ENCODE data around the gene EML1. TPM values are rescaled to one million over a fixed set of nuclear protein-coding genes. Genes with fewer than 3 reads are reported as not detected.

The EML1 gene
- total and polyA plus RNA-seq, 7 donors, result 3.9 to 148 (median 91.5) TPM

DNA sequence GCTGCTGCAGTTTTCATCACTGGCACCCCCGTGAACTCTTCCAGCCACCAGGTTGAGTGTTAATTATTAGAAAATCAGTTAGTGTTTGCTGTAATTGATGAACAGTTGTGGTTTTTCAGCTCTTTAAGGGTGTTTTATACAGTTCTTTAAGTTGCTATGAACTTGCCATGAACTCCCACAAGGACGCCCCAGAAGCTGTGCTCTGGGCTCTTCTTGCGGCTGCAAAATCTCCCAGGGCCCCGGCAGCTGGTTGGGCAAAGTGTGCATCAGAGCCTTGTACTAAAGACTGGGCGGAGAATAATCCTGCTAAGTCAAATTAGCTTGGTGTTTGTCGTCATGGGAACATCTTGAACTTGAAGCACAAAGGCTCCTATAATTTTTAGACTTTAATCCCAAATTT is 82.2 kb downstream of the EML1 start:
- DNase-seq, result no peak
- no peak overlapping the region for H3K4me3 ChIP-seq
- TF ChIP-seq POLR2A (IDR thresholded peaks at IDR 0.05) (no peak), EP300 (IDR thresholded peaks at IDR 0.05) (no peak), POLR2AphosphoS5 (IDR thresholded peaks at IDR 0.05) (no peak)
- TF ChIP-seq, protein P1, sequence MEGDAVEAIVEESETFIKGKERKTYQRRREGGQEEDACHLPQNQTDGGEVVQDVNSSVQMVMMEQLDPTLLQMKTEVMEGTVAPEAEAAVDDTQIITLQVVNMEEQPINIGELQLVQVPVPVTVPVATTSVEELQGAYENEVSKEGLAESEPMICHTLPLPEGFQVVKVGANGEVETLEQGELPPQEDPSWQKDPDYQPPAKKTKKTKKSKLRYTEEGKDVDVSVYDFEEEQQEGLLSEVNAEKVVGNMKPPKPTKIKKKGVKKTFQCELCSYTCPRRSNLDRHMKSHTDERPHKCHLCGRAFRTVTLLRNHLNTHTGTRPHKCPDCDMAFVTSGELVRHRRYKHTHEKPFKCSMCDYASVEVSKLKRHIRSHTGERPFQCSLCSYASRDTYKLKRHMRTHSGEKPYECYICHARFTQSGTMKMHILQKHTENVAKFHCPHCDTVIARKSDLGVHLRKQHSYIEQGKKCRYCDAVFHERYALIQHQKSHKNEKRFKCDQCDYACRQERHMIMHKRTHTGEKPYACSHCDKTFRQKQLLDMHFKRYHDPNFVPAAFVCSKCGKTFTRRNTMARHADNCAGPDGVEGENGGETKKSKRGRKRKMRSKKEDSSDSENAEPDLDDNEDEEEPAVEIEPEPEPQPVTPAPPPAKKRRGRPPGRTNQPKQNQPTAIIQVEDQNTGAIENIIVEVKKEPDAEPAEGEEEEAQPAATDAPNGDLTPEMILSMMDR (IDR thresholded peaks at IDR 0.05), result no peak
- no peaks in the 10 kb centered on the region for H3K27me3 ChIP-seq
- intact Hi-C loops (cut with DNase I), result loop anchor here (5.0 kb wide), 1 partner anchor 68 kb away; no protein-coding TSS in a partner anchor
- H3K27ac ChIP-seq, result no peak overlapping the region
- no peaks in the 10 kb centered on the region for H3K36me3 ChIP-seq
- H3K9me3 ChIP-seq, result no peaks in the 10 kb centered on the region
- peaks cover 0 to 41% (median 24%) of the 10 kb centered on the region in 4 donors for H3K4me1 ChIP-seq
- 63 to 80% methylated on average over 6 of the region's 6 CpGs for WGBS, 2 donors

DNA sequence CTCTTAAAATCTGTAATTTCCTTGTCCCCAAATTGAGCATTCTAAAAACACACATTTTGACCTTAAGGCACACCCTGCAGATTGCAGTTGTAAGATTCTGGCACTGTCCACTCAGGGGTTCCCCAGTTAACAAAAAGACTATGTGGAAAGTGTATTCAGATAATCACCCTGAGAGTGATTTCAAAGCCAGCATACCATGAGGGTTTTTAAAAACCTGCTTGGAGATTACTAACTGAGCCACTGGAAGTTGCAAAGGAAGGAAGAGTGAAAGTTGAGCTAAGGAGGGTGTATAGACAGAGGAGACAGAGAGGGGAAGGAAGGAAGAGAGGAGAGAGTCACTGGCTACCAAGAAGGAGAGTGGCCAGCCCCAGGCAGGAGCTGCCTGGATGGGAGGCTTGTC is 82.6 kb downstream of the EML1 start:
- intact Hi-C loops (cut with DNase I), result loop anchor here (5.0 kb wide), 1 partner anchor 69 kb away; no protein-coding TSS in a partner anchor
- H3K27me3 ChIP-seq, result no peaks in the 10 kb centered on the region
- no peak overlapping the region for H3K4me3 ChIP-seq
- peaks cover 0 to 45% (median 29%) of the 10 kb centered on the region in 4 donors for H3K4me1 ChIP-seq
- DNase-seq, result no peak
- H3K9me3 ChIP-seq, result no peaks in the 10 kb centered on the region
- no peak for TF ChIP-seq POLR2A (IDR thresholded peaks at IDR 0.05)
- TF ChIP-seq EP300 (IDR thresholded peaks at IDR 0.05), result no peak
- TF ChIP-seq, protein P1 (IDR thresholded peaks at IDR 0.05), result no peak
- TF ChIP-seq POLR2AphosphoS5 (IDR thresholded peaks at IDR 0.05), result no peak
- H3K27ac ChIP-seq, result no peak overlapping the region
- H3K36me3 ChIP-seq, result no peaks in the 10 kb centered on the region

DNA sequence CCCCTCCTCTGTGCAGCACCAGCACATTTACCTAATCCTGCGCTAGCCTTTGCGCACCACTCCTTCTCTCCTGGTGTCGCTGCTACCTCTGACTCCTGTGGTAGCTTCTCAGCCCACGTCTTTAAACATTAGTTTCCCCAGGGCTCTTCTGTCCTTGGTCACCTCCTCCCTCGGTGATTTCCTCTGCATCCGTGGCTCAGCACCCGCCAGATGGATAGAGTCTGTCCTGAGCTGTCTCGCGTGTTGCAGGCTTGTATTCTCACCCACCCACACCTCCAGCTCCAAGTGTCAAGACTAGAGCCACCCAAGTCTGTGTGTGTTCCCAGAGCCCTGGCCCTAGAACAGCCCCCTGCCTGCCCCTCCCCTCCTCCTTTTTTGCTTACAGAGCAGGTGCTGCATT is 83.2 kb downstream of the EML1 start:
- H3K4me3 ChIP-seq, result no peak overlapping the region
- H3K9me3 ChIP-seq, result no peaks in the 10 kb centered on the region
- DNase-seq, result no peak
- H3K4me1 ChIP-seq, result peaks cover 0 to 51% (median 34%) of the 10 kb centered on the region in 4 donors
- intact Hi-C loops (cut with DNase I), result loop anchor here (5.0 kb wide), 1 partner anchor 69 kb away; no protein-coding TSS in a partner anchor
- H3K27me3 ChIP-seq, result no peaks in the 10 kb centered on the region
- H3K36me3 ChIP-seq, result no peaks in the 10 kb centered on the region
- 79 to 81% methylated on average over 9 of the region's 9 CpGs for WGBS, 2 donors
- TF ChIP-seq EP300 (IDR thresholded peaks at IDR 0.05), result no peak
- H3K27ac ChIP-seq, result no peak overlapping the region

DNA sequence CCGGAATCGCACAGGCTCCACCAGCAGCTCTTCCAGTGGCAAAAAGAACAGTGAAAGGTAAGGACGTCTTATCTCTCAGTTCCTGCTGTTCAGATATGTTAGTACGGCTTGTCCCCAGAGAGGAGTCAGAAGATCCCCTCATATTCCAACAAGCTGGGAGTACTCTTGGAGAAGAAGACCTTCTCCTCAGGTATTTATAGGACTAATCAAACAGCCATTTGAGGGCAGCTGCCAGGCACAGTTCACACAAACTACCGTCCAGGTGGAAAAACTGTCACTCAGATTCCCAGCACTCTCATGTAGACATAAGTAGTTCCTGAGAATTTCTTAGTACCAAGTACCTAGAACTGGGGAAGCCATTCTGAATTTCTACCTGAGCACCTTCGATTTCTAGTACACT is 85.3 kb downstream of the EML1 start:
- H3K4me3 ChIP-seq, result no peak overlapping the region
- no peaks in the 10 kb centered on the region for H3K9me3 ChIP-seq
- no peaks in the 10 kb centered on the region for H3K27me3 ChIP-seq
- no peak for DNase-seq
- intact Hi-C loops (cut with DNase I), result loop anchor here (5.0 kb wide), 1 partner anchor 71 kb away; no protein-coding TSS in a partner anchor
- TF ChIP-seq, protein P1 (IDR thresholded peaks at IDR 0.05), result no peak
- TF ChIP-seq POLR2AphosphoS5 (IDR thresholded peaks at IDR 0.05) (no peak), POLR2A (IDR thresholded peaks at IDR 0.05) (no peak), EP300 (IDR thresholded peaks at IDR 0.05) (no peak)
- WGBS, 2 donors, result 63 to 85% methylated on average over 6 of the region's 6 CpGs
- no peaks in the 10 kb centered on the region for H3K36me3 ChIP-seq
- H3K27ac ChIP-seq, result peak overlapping the region; percentile 62 to 82 (median 70)
- H3K4me1 ChIP-seq, result peaks cover 0 to 37% (median 32%) of the 10 kb centered on the region in 4 donors

DNA sequence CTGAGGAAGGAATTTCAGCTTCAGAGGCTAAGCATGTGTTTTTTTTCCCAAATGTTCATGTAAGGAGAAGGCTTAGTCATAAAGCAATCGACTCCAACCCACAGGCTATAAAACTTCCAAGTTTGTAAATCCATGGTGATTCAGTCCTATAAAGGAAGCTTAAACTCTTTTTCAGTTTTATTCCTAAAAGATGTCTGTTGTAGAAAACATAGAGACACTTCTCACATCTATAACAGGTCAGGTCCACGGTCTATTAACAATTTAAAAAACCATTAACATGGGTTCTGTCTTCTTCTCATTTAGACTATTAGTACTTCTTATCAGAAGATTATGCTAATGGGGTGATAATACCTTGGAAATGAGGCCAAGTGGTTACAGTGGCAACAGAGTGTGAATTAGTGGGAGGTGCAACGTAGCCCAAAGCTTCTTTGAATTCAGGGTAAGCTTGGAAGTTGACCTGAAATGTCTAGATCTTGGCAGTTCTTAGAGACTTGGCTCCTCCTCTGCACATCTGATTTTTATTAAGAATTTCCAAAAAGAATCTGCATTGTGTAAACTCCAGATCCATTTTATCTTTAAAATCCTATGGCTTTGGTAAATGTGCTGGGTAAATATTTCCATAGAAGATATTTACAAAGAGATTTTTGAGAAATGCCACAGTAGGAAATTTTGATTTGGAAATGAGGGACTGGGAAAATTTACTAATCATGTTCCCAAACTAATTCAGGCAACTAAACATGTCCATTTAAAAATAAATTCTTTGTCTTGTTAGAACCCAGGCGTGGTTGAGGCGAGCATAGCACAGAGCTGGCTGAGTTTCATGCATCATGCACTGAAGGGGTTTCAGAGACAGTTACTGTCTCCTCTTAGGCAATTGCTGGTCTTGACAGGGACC is 86.4 kb downstream of the EML1 start:
- intact Hi-C loops (cut with DNase I), result loop anchor here (5.0 kb wide), 2 partner anchors 72 to 87 kb away; partner anchors contain the start of gene EML1
- Histone ChIP-seq H3K4me3 (no peak overlapping the region), H3K27ac (peak overlapping the region; percentile 62 to 82 (median 70)), H3K36me3 (no peaks in the 10 kb centered on the region), H3K4me1 (peaks cover 0 to 37% (median 32%) of the 10 kb centered on the region in 4 donors), H3K27me3 (no peaks in the 10 kb centered on the region), H3K9me3 (no peaks in the 10 kb centered on the region)
- WGBS, 2 donors, result 12 to 55% methylated on average over 5 of the region's 5 CpGs
- DNase-seq, result no peak
- peak in 1 of 4 donors; percentile 40 for TF ChIP-seq POLR2AphosphoS5 (IDR thresholded peaks at IDR 0.05)
- no peak for TF ChIP-seq EP300 (IDR thresholded peaks at IDR 0.05)
